ENCODE results near the gene DOCK4. TPM values are rescaled to one million over a fixed set of nuclear protein-coding genes. Genes with fewer than 3 reads are reported as not detected.

DOCK4 gene
- total and polyA plus RNA-seq, 9 donors: 8.2 to 14.0 (median 10.0) TPM

DNA sequence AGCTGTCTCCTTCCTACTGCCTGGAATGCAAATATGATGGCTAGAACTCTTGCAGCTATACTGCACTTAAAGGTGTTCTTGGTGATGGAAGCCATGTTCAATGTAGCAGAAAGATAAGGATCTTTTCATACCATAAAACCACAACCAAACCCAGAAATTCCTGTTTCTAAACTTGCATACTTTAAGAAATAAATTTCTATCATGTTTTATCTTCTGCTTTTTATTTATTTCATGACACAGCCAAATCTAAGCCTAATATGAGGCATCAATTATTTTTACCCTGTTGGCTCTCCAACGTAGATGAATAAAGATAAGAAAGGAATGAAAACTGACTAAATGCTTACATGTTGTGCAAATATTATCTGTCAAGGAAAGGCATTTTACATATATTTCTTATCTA, 224.1 kb downstream of the DOCK4 start:
- Histone ChIP-seq H3K27ac (ENCODE audit: low read length) (no peak overlapping the region), H3K27me3 (ENCODE audit: control insufficient read depth, insufficient read depth, low read length) (no peaks in the 10 kb centered on the region), H3K9me3 (replicated peaks; ENCODE audit: control insufficient read depth, low read depth, low read length) (no peaks in the 10 kb centered on the region), H3K4me3 (ENCODE audit: low read length) (no peak overlapping the region), H3K36me3 (ENCODE audit: control insufficient read depth, insufficient read depth, low read length) (no peaks in the 10 kb centered on the region), H3K4me1 (ENCODE audit: control insufficient read depth, insufficient read depth, low read length) (no peaks in the 10 kb centered on the region)
- no CpG with 5 or more reads among the region's 1 CpG for WGBS (ENCODE audit: insufficient coverage)
- DNase-seq: no peak

DNA sequence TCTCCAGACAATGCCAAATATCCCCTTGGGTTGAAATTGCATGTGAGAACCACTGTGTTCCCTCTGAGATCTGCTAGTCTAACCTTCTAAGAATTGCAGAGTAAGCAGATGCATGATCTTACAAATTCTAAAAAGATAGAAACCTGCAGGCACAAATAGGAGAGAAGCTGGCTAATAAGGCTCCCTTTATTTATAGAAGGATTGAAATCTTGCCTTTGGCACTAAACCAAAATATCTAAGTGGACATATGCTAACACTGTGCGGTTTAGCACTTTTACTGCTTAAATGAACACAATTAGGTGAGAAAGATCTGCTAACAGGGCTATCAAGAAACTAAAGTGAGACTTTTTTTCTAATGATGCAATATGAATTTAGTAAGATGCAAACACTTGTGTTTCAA, 225.5 kb downstream of the DOCK4 start:
- Histone ChIP-seq H3K36me3 (ENCODE audit: control insufficient read depth, insufficient read depth, low read length) (no peaks in the 10 kb centered on the region), H3K27me3 (ENCODE audit: control insufficient read depth, insufficient read depth, low read length) (no peaks in the 10 kb centered on the region), H3K27ac (ENCODE audit: low read length) (no peak overlapping the region), H3K4me1 (ENCODE audit: control insufficient read depth, insufficient read depth, low read length) (no peaks in the 10 kb centered on the region), H3K9me3 (replicated peaks; ENCODE audit: control insufficient read depth, low read depth, low read length) (no peaks in the 10 kb centered on the region), H3K4me3 (ENCODE audit: low read length) (no peak overlapping the region)
- no CpG with 5 or more reads among the region's 1 CpG for WGBS (ENCODE audit: insufficient coverage)
- no peak for DNase-seq

DNA sequence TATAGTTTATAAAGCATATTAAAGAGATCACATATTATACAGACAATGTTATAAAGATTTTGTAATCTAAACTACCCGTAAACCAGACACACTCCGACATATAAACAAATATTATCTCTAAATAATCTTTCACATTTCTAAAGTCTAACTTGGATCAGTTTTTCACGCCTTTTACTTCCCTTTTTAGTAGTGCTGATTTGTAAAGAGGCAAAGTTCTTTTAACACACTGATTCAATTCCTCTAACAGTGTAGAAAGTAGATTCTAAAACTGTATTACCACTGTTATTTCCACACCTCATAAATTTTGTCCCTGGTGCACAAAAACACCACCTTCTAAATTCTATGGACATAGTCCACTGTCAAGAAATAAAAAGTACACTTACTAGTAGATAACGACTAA, 230.9 kb downstream of the DOCK4 start:
- no peaks in the 10 kb centered on the region for H3K4me1 ChIP-seq (ENCODE audit: control insufficient read depth, insufficient read depth, low read length)
- no peaks in the 10 kb centered on the region for H3K27me3 ChIP-seq (ENCODE audit: control insufficient read depth, insufficient read depth, low read length)
- DNase-seq: no peak
- H3K36me3 ChIP-seq (ENCODE audit: control insufficient read depth, insufficient read depth, low read length): peaks cover 2% of the 10 kb centered on the region
- WGBS (ENCODE audit: insufficient coverage): no CpG with 5 or more reads among the region's 4 CpGs
- no peak overlapping the region for H3K4me3 ChIP-seq (ENCODE audit: low read length)
- no peak overlapping the region for H3K27ac ChIP-seq (ENCODE audit: low read length)
- no peaks in the 10 kb centered on the region for H3K9me3 ChIP-seq (replicated peaks; ENCODE audit: control insufficient read depth, low read depth, low read length)

DNA sequence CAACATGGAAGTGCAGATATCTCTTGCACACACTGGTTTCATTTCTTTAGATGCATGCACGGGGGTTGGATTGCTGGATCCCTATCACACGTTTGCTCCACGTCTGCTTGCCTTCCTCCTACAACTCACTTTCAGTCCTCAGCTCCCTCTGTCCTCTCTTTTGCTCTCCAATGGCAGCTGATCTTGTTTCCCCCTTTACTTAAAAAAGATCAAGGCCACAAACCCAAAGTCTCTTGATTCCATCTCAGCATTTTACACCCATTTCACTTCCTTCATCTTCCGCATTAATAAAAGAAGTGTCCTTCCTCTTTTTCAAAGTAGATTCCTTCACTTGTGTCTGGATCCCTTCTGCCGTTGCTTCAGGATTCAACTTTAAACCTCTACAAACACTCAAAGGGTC, 245.2 kb downstream of the DOCK4 start:
- 82% methylated on average over 4 of the region's 5 CpGs for WGBS (ENCODE audit: insufficient coverage)
- Histone ChIP-seq H3K36me3 (ENCODE audit: control insufficient read depth, insufficient read depth, low read length) (no peaks in the 10 kb centered on the region), H3K4me3 (ENCODE audit: low read length) (no peak overlapping the region), H3K9me3 (replicated peaks; ENCODE audit: control insufficient read depth, low read depth, low read length) (no peaks in the 10 kb centered on the region), H3K27ac (ENCODE audit: low read length) (no peak overlapping the region), H3K4me1 (ENCODE audit: control insufficient read depth, insufficient read depth, low read length) (peaks cover 2% of the 10 kb centered on the region), H3K27me3 (ENCODE audit: control insufficient read depth, insufficient read depth, low read length) (no peaks in the 10 kb centered on the region)
- no peak for DNase-seq

DNA sequence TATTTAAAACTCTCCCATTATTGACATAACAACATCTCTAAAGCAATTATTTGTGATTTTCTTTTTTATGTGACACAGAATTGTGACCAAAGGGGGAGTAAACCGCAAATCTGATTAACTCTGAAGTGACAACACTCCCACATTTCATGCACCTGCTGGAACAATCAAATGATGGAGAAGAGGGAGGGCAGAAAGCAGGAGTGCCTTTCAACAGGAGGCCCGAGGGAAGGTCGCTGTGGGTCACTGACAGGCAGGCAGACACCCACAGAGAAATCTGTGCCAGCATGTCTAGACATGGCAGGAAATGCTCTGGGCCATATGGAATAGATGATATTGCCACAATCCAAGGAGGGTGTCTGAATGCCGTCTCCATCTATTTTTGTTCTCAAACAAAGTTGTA, 247.3 kb downstream of the DOCK4 start:
- Histone ChIP-seq H3K36me3 (ENCODE audit: control insufficient read depth, insufficient read depth, low read length) (no peaks in the 10 kb centered on the region), H3K4me1 (ENCODE audit: control insufficient read depth, insufficient read depth, low read length) (peaks cover 2% of the 10 kb centered on the region), H3K27me3 (ENCODE audit: control insufficient read depth, insufficient read depth, low read length) (no peaks in the 10 kb centered on the region), H3K9me3 (replicated peaks; ENCODE audit: control insufficient read depth, low read depth, low read length) (no peaks in the 10 kb centered on the region), H3K4me3 (ENCODE audit: low read length) (no peak overlapping the region), H3K27ac (ENCODE audit: low read length) (no peak overlapping the region)
- DNase-seq: peak; percentile 19
- WGBS (ENCODE audit: insufficient coverage): 31% methylated on average over 2 of the region's 4 CpGs

DNA sequence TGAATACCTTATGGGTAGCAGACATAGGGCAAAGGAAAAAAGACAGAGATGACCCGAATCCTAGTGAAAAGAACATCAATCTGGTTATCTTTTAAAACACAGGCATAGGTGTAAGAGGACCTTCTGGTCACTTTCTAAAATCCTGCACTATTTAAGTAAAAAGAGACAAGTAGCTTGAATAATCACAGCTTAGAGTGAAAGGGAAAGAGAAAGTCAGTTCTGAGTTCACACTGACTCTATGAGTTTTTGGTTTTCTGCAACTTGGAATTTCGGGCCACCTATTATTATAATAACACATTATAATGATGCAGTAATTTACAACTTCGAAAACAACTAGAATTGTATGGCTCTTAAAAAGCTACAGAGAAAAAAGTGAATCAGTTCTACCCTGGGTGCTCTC, 247.8 kb downstream of the DOCK4 start:
- WGBS (ENCODE audit: insufficient coverage): no CpG with 5 or more reads among the region's 3 CpGs
- no peak overlapping the region for H3K4me3 ChIP-seq (ENCODE audit: low read length)
- no peak overlapping the region for H3K27ac ChIP-seq (ENCODE audit: low read length)
- no peak for DNase-seq
- H3K9me3 ChIP-seq (replicated peaks; ENCODE audit: control insufficient read depth, low read depth, low read length): no peaks in the 10 kb centered on the region
- peaks cover 2% of the 10 kb centered on the region for H3K4me1 ChIP-seq (ENCODE audit: control insufficient read depth, insufficient read depth, low read length)
- no peaks in the 10 kb centered on the region for H3K27me3 ChIP-seq (ENCODE audit: control insufficient read depth, insufficient read depth, low read length)
- H3K36me3 ChIP-seq (ENCODE audit: control insufficient read depth, insufficient read depth, low read length): no peaks in the 10 kb centered on the region

DNA sequence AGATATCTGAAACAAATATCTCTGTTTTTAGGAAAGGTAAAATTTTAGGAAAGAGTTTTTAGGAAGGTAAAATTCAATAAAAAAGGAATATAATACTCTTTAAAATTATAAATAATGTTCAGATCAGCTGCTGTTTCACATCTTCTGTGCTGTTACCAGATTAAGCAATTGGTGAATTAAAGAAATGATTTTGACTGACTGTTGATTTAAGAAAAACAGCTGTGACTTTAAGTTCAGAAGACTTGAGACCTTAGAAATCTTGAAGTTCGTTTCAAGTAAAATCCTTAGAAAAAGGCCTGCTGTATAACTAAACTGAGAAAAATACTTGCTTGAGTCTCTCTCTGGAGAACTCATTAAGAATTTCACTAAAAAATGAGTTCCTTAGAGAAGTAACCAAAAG, 250.6 kb downstream of the DOCK4 start:
- DNase-seq: no peak
- no peak overlapping the region for H3K27ac ChIP-seq (ENCODE audit: low read length)
- no peak overlapping the region for H3K4me3 ChIP-seq (ENCODE audit: low read length)
- no peaks in the 10 kb centered on the region for H3K9me3 ChIP-seq (replicated peaks; ENCODE audit: control insufficient read depth, low read depth, low read length)
- no CpG with 5 or more reads among the region's 1 CpG for WGBS (ENCODE audit: insufficient coverage)
- H3K4me1 ChIP-seq (ENCODE audit: control insufficient read depth, insufficient read depth, low read length): peaks cover 2% of the 10 kb centered on the region
- no peaks in the 10 kb centered on the region for H3K36me3 ChIP-seq (ENCODE audit: control insufficient read depth, insufficient read depth, low read length)
- H3K27me3 ChIP-seq (ENCODE audit: control insufficient read depth, insufficient read depth, low read length): no peaks in the 10 kb centered on the region

DNA sequence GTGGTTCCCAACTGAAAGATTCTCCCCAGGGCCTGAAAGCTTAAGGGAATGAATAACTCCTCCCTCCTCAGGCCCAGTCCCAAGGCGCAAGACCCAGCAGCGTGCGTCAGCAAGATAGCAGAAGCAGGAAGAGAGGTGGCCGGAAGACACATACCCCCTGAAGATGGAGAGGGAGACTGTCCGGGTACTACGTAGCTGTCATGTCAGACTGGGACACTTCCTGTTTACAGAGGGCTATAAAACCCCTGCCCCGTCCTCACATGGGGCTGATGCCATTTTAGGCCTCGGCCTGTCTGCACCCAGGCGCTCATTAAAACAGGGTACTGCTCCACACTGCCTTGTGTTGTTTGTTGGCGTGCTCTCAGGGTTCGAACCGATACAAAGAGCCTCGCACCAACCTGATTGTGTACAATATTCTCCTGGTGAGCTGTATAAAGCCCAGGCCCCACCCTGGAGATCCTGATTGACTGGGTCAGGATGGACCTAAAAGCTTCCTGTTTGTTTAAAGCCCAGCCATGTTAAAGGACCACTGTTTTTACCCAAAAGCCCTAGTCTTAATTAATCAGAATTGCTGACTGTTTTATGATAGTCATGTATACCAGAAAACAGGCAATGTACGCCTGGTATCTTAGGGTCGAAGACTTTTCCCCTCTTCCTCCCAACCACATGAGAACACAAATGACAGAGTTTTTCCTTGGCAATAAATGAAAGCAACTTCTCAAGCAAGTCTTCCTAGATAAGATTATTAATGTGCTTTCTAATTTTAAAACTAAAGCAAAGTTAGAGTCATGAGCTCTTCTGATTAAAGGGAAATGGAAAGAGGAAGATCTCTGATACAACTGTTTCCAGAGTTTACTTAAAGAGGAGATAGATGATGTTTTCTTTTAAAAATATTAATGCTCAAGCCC, 251.5 kb downstream of the DOCK4 start:
- Histone ChIP-seq H3K4me3 (ENCODE audit: low read length) (no peak overlapping the region), H3K9me3 (replicated peaks; ENCODE audit: control insufficient read depth, low read depth, low read length) (no peaks in the 10 kb centered on the region), H3K36me3 (ENCODE audit: control insufficient read depth, insufficient read depth, low read length) (no peaks in the 10 kb centered on the region), H3K4me1 (ENCODE audit: control insufficient read depth, insufficient read depth, low read length) (peaks cover 2% of the 10 kb centered on the region), H3K27me3 (ENCODE audit: control insufficient read depth, insufficient read depth, low read length) (no peaks in the 10 kb centered on the region), H3K27ac (ENCODE audit: low read length) (no peak overlapping the region)
- WGBS (ENCODE audit: insufficient coverage): 80% methylated on average over 12 of the region's 15 CpGs
- peak; percentile 35 for DNase-seq

DNA sequence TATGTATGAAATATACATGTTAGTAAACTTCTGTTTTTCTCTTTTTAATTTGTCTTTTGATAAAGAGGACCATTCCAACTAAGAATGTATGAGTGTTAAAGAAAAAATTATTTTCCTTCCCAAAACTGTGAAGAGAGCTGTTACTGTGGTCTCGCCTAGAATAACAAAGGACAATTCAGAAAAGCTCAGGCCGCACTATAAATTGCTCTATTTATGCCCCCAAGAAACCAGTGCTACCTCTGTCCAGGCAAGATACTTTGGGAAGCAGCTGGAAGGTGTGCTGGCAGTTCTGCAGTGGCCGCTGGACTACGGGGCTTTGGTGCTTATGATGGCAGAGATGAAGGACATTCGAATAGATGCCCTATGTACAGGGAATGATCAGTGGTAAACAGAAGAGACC, 252.1 kb downstream of the DOCK4 start:
- Histone ChIP-seq H3K4me3 (ENCODE audit: low read length) (no peak overlapping the region), H3K27me3 (ENCODE audit: control insufficient read depth, insufficient read depth, low read length) (no peaks in the 10 kb centered on the region), H3K36me3 (ENCODE audit: control insufficient read depth, insufficient read depth, low read length) (no peaks in the 10 kb centered on the region), H3K27ac (ENCODE audit: low read length) (no peak overlapping the region), H3K9me3 (replicated peaks; ENCODE audit: control insufficient read depth, low read depth, low read length) (no peaks in the 10 kb centered on the region), H3K4me1 (ENCODE audit: control insufficient read depth, insufficient read depth, low read length) (peaks cover 2% of the 10 kb centered on the region)
- WGBS (ENCODE audit: insufficient coverage): 87% methylated on average over 3 of the region's 5 CpGs
- DNase-seq: no peak

DNA sequence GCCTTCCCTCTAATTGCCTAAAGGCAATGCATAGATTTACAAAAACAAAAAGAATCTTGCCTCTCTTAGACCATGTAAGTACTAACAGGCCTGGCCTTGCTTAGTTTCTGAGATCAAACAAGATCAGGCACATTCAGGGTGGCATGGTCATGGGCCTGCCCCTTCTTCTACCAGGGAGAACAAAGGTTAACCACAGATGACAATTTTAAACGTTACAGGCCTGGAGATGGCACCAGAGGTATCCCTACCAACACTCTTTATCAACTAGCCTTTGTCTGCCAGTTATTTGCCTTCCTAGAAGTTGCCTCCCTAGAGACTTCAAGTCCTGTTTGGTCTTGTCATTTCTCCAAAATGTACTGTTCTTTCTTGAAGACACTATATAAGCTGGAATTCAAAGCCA, 252.6 kb downstream of the DOCK4 start:
- no peak for DNase-seq
- no peak overlapping the region for H3K4me3 ChIP-seq (ENCODE audit: low read length)
- no peak overlapping the region for H3K27ac ChIP-seq (ENCODE audit: low read length)
- H3K9me3 ChIP-seq (replicated peaks; ENCODE audit: control insufficient read depth, low read depth, low read length): no peaks in the 10 kb centered on the region
- H3K27me3 ChIP-seq (ENCODE audit: control insufficient read depth, insufficient read depth, low read length): no peaks in the 10 kb centered on the region
- no peaks in the 10 kb centered on the region for H3K4me1 ChIP-seq (ENCODE audit: control insufficient read depth, insufficient read depth, low read length)
- 0% methylated on average over 1 of the region's 1 CpG for WGBS (ENCODE audit: insufficient coverage)
- H3K36me3 ChIP-seq (ENCODE audit: control insufficient read depth, insufficient read depth, low read length): no peaks in the 10 kb centered on the region
